Measurements from ENCODE around the gene TOR1B.

- TF ChIP-seq HNF4G (IDR thresholded peaks at IDR 0.05) (no peak), CTCF (IDR thresholded peaks at IDR 0.05; ENCODE audit: low read depth, low read length, missing input control) (no peak), ATF3 (IDR thresholded peaks at IDR 0.05) (no peak), EGR1 (IDR thresholded peaks at IDR 0.05; ENCODE audit: low read depth in 2 of 2) (no peak), SP1 (IDR thresholded peaks at IDR 0.05) (no peak), YY1 (IDR thresholded peaks at IDR 0.05) (no peak), TAF1 (conservative IDR thresholded peaks at IDR 0.05) (no peak), NR2F2 (IDR thresholded peaks at IDR 0.05) (no peak), MAX (IDR thresholded peaks at IDR 0.05) (no peak), GABPA (IDR thresholded peaks at IDR 0.05 in 1 of 2, conservative IDR thresholded peaks at IDR 0.05 in 1 of 2) (no peak), JUND (IDR thresholded peaks at IDR 0.05) (no peak)
- TF ChIP-seq, protein P1, sequence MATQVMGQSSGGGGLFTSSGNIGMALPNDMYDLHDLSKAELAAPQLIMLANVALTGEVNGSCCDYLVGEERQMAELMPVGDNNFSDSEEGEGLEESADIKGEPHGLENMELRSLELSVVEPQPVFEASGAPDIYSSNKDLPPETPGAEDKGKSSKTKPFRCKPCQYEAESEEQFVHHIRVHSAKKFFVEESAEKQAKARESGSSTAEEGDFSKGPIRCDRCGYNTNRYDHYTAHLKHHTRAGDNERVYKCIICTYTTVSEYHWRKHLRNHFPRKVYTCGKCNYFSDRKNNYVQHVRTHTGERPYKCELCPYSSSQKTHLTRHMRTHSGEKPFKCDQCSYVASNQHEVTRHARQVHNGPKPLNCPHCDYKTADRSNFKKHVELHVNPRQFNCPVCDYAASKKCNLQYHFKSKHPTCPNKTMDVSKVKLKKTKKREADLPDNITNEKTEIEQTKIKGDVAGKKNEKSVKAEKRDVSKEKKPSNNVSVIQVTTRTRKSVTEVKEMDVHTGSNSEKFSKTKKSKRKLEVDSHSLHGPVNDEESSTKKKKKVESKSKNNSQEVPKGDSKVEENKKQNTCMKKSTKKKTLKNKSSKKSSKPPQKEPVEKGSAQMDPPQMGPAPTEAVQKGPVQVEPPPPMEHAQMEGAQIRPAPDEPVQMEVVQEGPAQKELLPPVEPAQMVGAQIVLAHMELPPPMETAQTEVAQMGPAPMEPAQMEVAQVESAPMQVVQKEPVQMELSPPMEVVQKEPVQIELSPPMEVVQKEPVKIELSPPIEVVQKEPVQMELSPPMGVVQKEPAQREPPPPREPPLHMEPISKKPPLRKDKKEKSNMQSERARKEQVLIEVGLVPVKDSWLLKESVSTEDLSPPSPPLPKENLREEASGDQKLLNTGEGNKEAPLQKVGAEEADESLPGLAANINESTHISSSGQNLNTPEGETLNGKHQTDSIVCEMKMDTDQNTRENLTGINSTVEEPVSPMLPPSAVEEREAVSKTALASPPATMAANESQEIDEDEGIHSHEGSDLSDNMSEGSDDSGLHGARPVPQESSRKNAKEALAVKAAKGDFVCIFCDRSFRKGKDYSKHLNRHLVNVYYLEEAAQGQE (IDR thresholded peaks at IDR 0.05), result no peak
- TF ChIP-seq, protein P2, sequence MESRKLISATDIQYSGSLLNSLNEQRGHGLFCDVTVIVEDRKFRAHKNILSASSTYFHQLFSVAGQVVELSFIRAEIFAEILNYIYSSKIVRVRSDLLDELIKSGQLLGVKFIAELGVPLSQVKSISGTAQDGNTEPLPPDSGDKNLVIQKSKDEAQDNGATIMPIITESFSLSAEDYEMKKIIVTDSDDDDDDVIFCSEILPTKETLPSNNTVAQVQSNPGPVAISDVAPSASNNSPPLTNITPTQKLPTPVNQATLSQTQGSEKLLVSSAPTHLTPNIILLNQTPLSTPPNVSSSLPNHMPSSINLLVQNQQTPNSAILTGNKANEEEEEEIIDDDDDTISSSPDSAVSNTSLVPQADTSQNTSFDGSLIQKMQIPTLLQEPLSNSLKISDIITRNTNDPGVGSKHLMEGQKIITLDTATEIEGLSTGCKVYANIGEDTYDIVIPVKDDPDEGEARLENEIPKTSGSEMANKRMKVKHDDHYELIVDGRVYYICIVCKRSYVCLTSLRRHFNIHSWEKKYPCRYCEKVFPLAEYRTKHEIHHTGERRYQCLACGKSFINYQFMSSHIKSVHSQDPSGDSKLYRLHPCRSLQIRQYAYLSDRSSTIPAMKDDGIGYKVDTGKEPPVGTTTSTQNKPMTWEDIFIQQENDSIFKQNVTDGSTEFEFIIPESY (IDR thresholded peaks at IDR 0.05), result no peak
These were observed 43.7 kb upstream of the TOR1B start for GRCh38 chr9:129759319-129759718.

All from liver (tissue), 3 donors.